KMS-11 (cell line): Measurements from ENCODE around the gene PPP2R5B.

Source experiments
- H2AFZ ChIP-seq: fragments of 200-600 bp; sonication (generic); 2 replicates; pipeline ENCODE4 v1.6.1; 2016; ENCODE audit warnings: antibody characterized with exemption, mixed run types, low read depth
- H3K27ac ChIP-seq: fragments of 200-600 bp; sonication (generic); 2 replicates; pipeline ENCODE4 v1.6.1; 2016; ENCODE audit warnings: mild to moderate bottlenecking, mixed run types
- H3K27me3 ChIP-seq: fragments of 200-600 bp; sonication (generic); 2 replicates; pipeline ENCODE4 v1.6.1; 2017; ENCODE audit warnings: mild to moderate bottlenecking, low read depth, mixed run types, moderate library complexity; ENCODE audit not compliant: insufficient read depth
- H3K36me3 ChIP-seq: fragments of 200-600 bp; sonication (generic); 2 replicates; pipeline ENCODE4 v1.6.1; 2017; ENCODE audit warnings: mild to moderate bottlenecking, mixed run types; ENCODE audit not compliant: insufficient read depth
- H3K4me1 ChIP-seq: fragments of 200-600 bp; sonication (generic); 2 replicates; pipeline ENCODE4 v1.6.1; 2016; ENCODE audit warnings: mild to moderate bottlenecking, low read depth, mixed run types; ENCODE audit not compliant: poor library complexity, severe bottlenecking
- H3K4me2 ChIP-seq: fragments of 200-600 bp; sonication (generic); 2 replicates; pipeline ENCODE4 v1.7.0; 2016; ENCODE audit warnings: mild to moderate bottlenecking, mixed run types
- H3K4me3 ChIP-seq: fragments of 200-600 bp; sonication (generic); IDR thresholded peaks from 2 replicates; pipeline ENCODE4 v1.6.1; 2017; ENCODE audit warnings: low read depth, low read length, mixed read lengths; ENCODE audit not compliant: insufficient read depth
- H3K79me2 ChIP-seq: fragments of 200-600 bp; sonication (generic); 2 replicates; pipeline ENCODE4 v1.6.1; 2016; ENCODE audit warnings: low read depth, mixed run types; ENCODE audit not compliant: insufficient read depth
- H3K9ac ChIP-seq: fragments of 200-600 bp; sonication (generic); 2 replicates; pipeline ENCODE4 v1.6.1; 2016; ENCODE audit warnings: mild to moderate bottlenecking, mixed run types
- H4K20me1 ChIP-seq: fragments of 200-600 bp; sonication (generic); 2 replicates; pipeline ENCODE4 v1.6.1; 2016; ENCODE audit warnings: mild to moderate bottlenecking, mixed run types; ENCODE audit not compliant: insufficient read depth
- CTCF ChIP-seq: fragments of 200-600 bp; sonication (generic); conservative IDR thresholded peaks from 2 replicates; pipeline ENCODE4 v1.6.1; 2017; ENCODE audit warnings: low read depth, mild to moderate bottlenecking, antibody characterized with exemption, low read length, moderate library complexity, mixed read lengths

PPP2R5B gene

GRCh38 chr11:64897381-64898075 is 27.0 kb upstream of the PPP2R5B start:
- no peak overlapping the region for H3K4me2 ChIP-seq
- H3K36me3 ChIP-seq: no peaks in the 10 kb centered on the region
- H3K4me1 ChIP-seq: peaks cover 5% of the 10 kb centered on the region
- no peak overlapping the region for H2AFZ ChIP-seq
- no peak overlapping the region for H3K9ac ChIP-seq
- H3K27ac ChIP-seq: no peak overlapping the region
- no peak for TF ChIP-seq CTCF
- no peaks in the 10 kb centered on the region for H3K27me3 ChIP-seq
- H3K4me3 ChIP-seq: no peak overlapping the region
- no peaks in the 10 kb centered on the region for H4K20me1 ChIP-seq
- H3K79me2 ChIP-seq: no peaks in the 10 kb centered on the region

- Histone ChIP-seq H2AFZ (no peak overlapping the region), H3K4me2 (no peak overlapping the region), H3K27ac (no peak overlapping the region), H3K9ac (no peak overlapping the region), H3K36me3 (no peaks in the 10 kb centered on the region), H3K27me3 (no peaks in the 10 kb centered on the region), H3K4me1 (peaks cover 5% of the 10 kb centered on the region), H3K79me2 (no peaks in the 10 kb centered on the region), H4K20me1 (no peaks in the 10 kb centered on the region), H3K4me3 (no peak overlapping the region)
- TF ChIP-seq CTCF: no peak
Observed at GRCh38 chr11:64898076-64898445, 26.4 kb upstream of the PPP2R5B start.

GRCh38 chr11:64898541-64898940 is 25.9 kb upstream of the PPP2R5B start:
- Histone ChIP-seq H3K79me2 (no peaks in the 10 kb centered on the region), H3K27me3 (no peaks in the 10 kb centered on the region), H4K20me1 (no peaks in the 10 kb centered on the region), H3K9ac (no peak overlapping the region), H3K4me3 (no peak overlapping the region), H3K4me1 (peaks cover 5% of the 10 kb centered on the region), H3K36me3 (no peaks in the 10 kb centered on the region), H3K4me2 (no peak overlapping the region), H2AFZ (no peak overlapping the region), H3K27ac (no peak overlapping the region)
- no peak for TF ChIP-seq CTCF

GRCh38 chr11:64900263-64900678 is 24.2 kb upstream of the PPP2R5B start:
- Histone ChIP-seq H3K4me3 (no peak overlapping the region), H4K20me1 (no peaks in the 10 kb centered on the region), H2AFZ (no peak overlapping the region), H3K36me3 (no peaks in the 10 kb centered on the region), H3K4me2 (no peak overlapping the region), H3K9ac (no peak overlapping the region), H3K27ac (no peak overlapping the region), H3K4me1 (no peaks in the 10 kb centered on the region), H3K27me3 (no peaks in the 10 kb centered on the region), H3K79me2 (no peaks in the 10 kb centered on the region)
- no peak for TF ChIP-seq CTCF
